Testis (tissue), 2 donors: Measurements from ENCODE around the gene PDZD7.

Source experiments
- CTCF ChIP-seq, 3 experiments: fragments of 450-650 bp in 2 of 3; fragments of 200-600 bp in 1 of 3; sonication (generic) in 1 of 3; IDR thresholded peaks; one replicate each; pipeline ENCODE4 v1.5.1; 2016 to 2019; ENCODE audit warnings: antibody characterized with exemption in 3 of 3, mild to moderate bottlenecking in 2 of 3, moderate library complexity in 1 of 3
- POLR2A ChIP-seq: fragments of 450-650 bp; IDR thresholded peaks from one replicate; pipeline ENCODE4 v1.6.1; 2017; ENCODE audit warnings: antibody characterized with exemption, mild to moderate bottlenecking, moderate library complexity

GRCh38 chr10:101010329-101010728, 20.6 kb downstream of the PDZD7 start:
- TF ChIP-seq CTCF (IDR thresholded peaks at IDR 0.05) (no peak), POLR2A (no peak)
